Neuron (in vitro differentiated cells): ENCODE measurements around the gene MYBPC3.
"Not testable (repeated sequence)": the region's sequence is repeated elsewhere in the genome, so short reads cannot be mapped to it uniquely, and the experiment has no call there.

Experiments
- H2AFZ ChIP-seq: one replicate; pipeline ENCODE4 v1.6.1; 2013; ENCODE audit warnings: low read depth, mild to moderate bottlenecking, inconsistent platforms, low read length, moderate library complexity
- H3K27me3 ChIP-seq: one replicate; pipeline ENCODE4 v1.6.1; 2013; ENCODE audit warnings: low read length; ENCODE audit not compliant: insufficient read depth
- H3K36me3 ChIP-seq: one replicate; pipeline ENCODE4 v1.6.1; 2013; ENCODE audit warnings: low read length; ENCODE audit not compliant: insufficient read depth
- H3K4me1 ChIP-seq: one replicate; pipeline ENCODE4 v1.6.1; 2013; ENCODE audit warnings: low read length; ENCODE audit not compliant: insufficient read depth
- H3K4me3 ChIP-seq: 2 replicates; pipeline ENCODE4 v1.5.1; 2013; ENCODE audit warnings: mild to moderate bottlenecking, low read length, moderate library complexity
- H3K9me3 ChIP-seq: one replicate; pipeline ENCODE4 v1.6.1; 2013; ENCODE audit warnings: low read length

The MYBPC3 gene

DNA sequence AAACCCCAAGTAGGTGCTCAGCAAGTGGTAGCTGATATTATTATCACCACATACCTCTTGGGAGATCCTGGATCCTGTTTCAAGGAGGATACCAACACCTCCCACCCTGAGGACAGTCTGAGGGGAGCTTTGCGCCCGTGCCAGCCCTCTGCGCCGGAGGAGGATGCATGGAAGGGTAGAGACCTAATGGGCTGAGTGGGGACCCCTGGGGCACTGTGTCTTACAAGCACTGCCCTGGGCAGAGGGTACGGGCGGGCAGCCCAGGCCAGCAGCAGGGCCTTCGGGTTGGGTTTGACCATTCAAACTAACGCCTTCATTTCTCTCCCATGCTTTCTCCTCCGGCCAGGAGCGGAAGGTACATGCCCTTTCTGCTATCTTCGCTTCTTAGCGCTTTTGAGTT is 26.3 kb downstream of the MYBPC3 start:
- peaks cover 46% of the 10 kb centered on the region for H3K36me3 ChIP-seq

GRCh38 chr11:47325271-47326041 is 27.0 kb downstream of the MYBPC3 start:
- H3K36me3 ChIP-seq, result peaks cover 48% of the 10 kb centered on the region
- H3K9me3 ChIP-seq, result no peaks in the 10 kb centered on the region
- no peaks in the 10 kb centered on the region for H3K27me3 ChIP-seq
- H3K4me3 ChIP-seq, result no peak overlapping the region
- H2AFZ ChIP-seq, result no peak overlapping the region
- no peaks in the 10 kb centered on the region for H3K4me1 ChIP-seq

More for the DNA sequence above, 26.3 kb downstream of the MYBPC3 start:
- Histone ChIP-seq H3K4me3 (no peak overlapping the region), H2AFZ (no peak overlapping the region), H3K27me3 (no peaks in the 10 kb centered on the region), H3K4me1 (no peaks in the 10 kb centered on the region), H3K9me3 (no peaks in the 10 kb centered on the region)

- no peaks in the 10 kb centered on the region for H3K9me3 ChIP-seq
- H3K4me1 ChIP-seq, result no peaks in the 10 kb centered on the region
- no peak overlapping the region for H2AFZ ChIP-seq
- H3K27me3 ChIP-seq, result no peaks in the 10 kb centered on the region
- H3K36me3 ChIP-seq, result peaks cover 44% of the 10 kb centered on the region
- H3K4me3 ChIP-seq, result no peak overlapping the region
Measured at GRCh38 chr11:47324520-47324919, 28.0 kb downstream of the MYBPC3 start.

DNA sequence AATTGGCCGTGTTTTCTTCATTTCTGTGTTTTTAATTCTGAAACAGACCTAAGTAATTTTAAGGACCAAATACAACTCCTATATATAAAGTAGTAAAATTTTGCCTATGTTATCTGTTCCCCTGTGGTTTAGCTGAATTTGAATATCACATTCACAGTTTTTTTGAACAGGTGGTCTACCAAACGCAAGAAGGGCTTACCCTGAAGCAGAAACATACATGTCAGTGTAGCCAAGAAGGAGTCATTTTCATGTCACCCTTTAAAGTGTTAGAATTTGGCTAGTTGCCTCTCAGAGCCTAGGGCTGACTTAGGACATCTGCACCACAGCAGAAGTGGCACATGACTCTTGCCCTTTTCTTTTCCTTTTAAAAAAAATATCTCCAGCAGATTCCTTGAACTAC is 34.3 kb downstream of the MYBPC3 start:
- Histone ChIP-seq H2AFZ (no peak overlapping the region), H3K9me3 (no peaks in the 10 kb centered on the region), H3K27me3 (no peaks in the 10 kb centered on the region), H3K4me1 (no peaks in the 10 kb centered on the region), H3K36me3 (peaks cover 42% of the 10 kb centered on the region), H3K4me3 (no peak overlapping the region)

DNA sequence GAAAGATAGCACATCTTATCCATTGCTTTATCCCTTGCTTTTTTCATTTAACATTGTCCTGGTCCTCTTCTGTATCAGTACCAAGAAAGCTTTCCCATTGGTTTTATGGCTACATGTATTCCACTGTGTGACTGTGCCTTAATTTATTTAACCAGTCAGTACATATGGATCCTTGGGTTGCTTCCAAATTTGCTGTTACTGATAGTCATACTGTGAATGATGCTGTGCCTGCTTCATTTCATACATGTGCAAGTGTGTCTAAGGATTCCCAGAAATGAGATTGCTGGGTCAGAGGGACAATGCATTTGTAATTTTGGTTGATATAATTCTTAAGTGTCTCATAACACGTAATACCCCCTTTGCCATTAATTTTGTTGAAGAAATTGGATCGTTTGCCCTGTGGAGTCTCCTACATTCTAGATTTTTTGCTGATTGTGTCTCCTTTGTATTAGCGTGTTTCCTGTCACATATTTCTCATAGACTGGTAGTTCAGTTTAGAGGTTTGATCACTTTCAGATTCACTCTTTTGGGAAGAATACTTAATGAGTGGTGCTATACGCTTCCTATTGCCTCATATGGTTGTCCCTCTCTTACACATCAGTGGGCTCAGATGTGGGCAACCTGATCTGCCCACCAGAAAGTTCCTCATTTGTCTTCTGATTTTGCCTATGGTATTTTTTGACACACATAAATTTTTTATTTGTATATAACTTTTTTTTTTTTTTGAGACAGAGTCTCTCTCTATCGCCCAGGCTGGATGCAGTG is 35.3 kb downstream of the MYBPC3 start:
- Histone ChIP-seq H2AFZ (no peak overlapping the region), H3K36me3 (peaks cover 43% of the 10 kb centered on the region), H3K27me3 (no peaks in the 10 kb centered on the region), H3K4me1 (no peaks in the 10 kb centered on the region), H3K9me3 (no peaks in the 10 kb centered on the region), H3K4me3 (no peak overlapping the region)

DNA sequence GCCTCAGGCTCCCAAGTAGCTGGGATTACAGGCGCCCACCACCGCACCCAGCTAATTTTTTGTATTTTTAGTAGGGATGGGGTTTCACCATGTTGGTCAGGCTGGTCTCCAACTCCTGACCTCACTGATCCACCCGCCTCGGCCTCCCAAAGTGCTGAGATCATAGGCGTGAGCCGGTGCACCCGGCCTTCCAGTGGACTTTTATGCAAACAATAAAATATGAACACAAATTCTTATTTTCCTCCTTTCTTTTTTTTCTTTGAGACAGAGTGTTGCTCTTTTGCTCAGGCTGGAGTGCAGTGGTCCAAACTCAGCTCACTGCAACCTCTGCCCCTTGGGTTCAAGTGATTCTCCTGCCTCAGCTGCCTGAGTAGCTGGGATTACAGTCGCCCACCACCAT is 36.0 kb downstream of the MYBPC3 start:
- not testable (repeated sequence) for H3K27me3 ChIP-seq, H3K9me3 ChIP-seq, H3K4me1 ChIP-seq, H2AFZ ChIP-seq, H3K4me3 ChIP-seq
- H3K36me3 ChIP-seq, result peaks cover 44% of the 10 kb centered on the region

- no peaks in the 10 kb centered on the region for H3K9me3 ChIP-seq
- peaks cover 49% of the 10 kb centered on the region for H3K36me3 ChIP-seq
Measured at GRCh38 chr11:47314992-47315391, 37.5 kb downstream of the MYBPC3 start.

GRCh38 chr11:47308050-47308823 is 44.3 kb downstream of the MYBPC3 start:
- Histone ChIP-seq H3K4me1 (peaks cover 7% of the 10 kb centered on the region), H3K9me3 (no peaks in the 10 kb centered on the region), H2AFZ (no peak overlapping the region), H3K27me3 (no peaks in the 10 kb centered on the region), H3K4me3 (no peak overlapping the region), H3K36me3 (peaks cover 55% of the 10 kb centered on the region)

More at GRCh38 chr11:47314992-47315391, 37.5 kb downstream of the MYBPC3 start:
- no peak overlapping the region for H2AFZ ChIP-seq
- no peaks in the 10 kb centered on the region for H3K27me3 ChIP-seq
- no peaks in the 10 kb centered on the region for H3K4me1 ChIP-seq
- H3K4me3 ChIP-seq, result no peak overlapping the region

- peaks cover 7% of the 10 kb centered on the region for H3K4me1 ChIP-seq
- H3K9me3 ChIP-seq, result peaks cover 7% of the 10 kb centered on the region
- peaks cover 57% of the 10 kb centered on the region for H3K36me3 ChIP-seq
- H3K4me3 ChIP-seq, result no peak overlapping the region
- no peak overlapping the region for H2AFZ ChIP-seq
- no peaks in the 10 kb centered on the region for H3K27me3 ChIP-seq
Measured at GRCh38 chr11:47306484-47306844, 46.0 kb downstream of the MYBPC3 start.

DNA sequence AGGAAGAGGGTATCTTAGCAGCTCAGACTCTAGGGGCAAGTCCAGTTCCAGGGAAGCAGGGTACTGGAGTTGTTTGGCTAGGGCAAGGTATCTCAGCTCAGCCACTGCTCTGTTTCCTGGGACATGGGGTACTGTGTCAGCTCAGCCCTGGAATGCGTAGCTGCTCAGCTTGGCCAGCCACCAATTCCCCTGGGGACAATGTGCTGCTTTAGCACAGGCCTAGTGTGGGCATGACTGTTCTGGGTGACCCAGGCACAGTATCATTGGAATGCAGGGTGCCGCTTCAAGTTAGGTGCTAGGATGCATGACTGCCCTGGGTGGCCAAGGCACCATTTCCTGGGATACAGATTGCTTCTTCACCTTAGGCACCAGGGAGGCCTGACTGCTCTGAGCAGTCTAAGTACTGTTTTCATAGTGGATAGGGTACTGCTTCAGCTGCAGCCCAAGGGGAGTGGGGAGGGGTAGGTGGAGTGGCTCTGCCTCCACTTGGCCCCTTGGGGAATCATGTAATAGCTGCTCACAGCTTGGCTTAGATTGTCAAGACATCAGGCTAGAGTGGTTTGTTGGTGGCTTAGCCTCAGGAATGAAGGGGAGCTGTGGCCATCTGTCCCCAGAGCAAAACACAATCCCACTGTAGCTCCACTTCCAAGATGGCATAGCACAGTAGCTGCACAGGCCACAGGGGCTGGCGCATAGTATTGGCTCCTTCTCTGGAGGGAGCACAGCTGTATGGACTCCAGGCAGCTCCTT is 46.6 kb downstream of the MYBPC3 start:
- Histone ChIP-seq H3K9me3 (peaks cover 7% of the 10 kb centered on the region), H3K4me3 (no peak overlapping the region), H3K4me1 (peaks cover 7% of the 10 kb centered on the region), H3K27me3 (no peaks in the 10 kb centered on the region), H2AFZ (no peak overlapping the region), H3K36me3 (peaks cover 54% of the 10 kb centered on the region)

- Histone ChIP-seq H3K4me3 (no peak overlapping the region), H2AFZ (no peak overlapping the region), H3K27me3 (no peaks in the 10 kb centered on the region), H3K4me1 (no peaks in the 10 kb centered on the region), H3K9me3 (peaks cover 7% of the 10 kb centered on the region), H3K36me3 (peaks cover 52% of the 10 kb centered on the region)
Measured at GRCh38 chr11:47302853-47303252, 49.6 kb downstream of the MYBPC3 start.

DNA sequence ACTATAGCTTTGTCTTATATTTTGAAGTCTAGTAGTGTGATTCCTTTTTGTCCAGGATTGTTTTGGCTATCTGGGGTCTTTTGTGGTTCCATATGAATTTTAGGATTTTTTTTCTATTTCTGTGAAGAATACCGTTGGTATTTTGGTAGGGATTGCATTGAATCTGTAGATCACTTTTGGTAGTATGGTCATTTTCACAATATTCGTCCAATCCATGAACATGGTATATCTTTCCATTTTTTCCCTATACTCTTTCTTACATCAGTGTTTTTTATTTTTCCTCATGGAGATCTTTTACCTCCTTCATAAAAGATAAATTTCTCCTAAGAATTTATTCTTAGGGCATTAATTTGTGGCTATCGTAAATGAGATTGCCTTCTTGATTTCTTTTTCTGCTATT is 53.4 kb downstream of the MYBPC3 start:
- no peak overlapping the region for H3K4me3 ChIP-seq
- no peaks in the 10 kb centered on the region for H3K27me3 ChIP-seq
- H3K4me1 ChIP-seq, result no peaks in the 10 kb centered on the region
- peaks cover 57% of the 10 kb centered on the region for H3K36me3 ChIP-seq
- H3K9me3 ChIP-seq, result peaks cover 7% of the 10 kb centered on the region
- H2AFZ ChIP-seq, result no peak overlapping the region
